HG03558 (cell line): ENCODE data around the gene AQP4.

Source experiments
- ATAC-seq: cut with Tn5 transposase; IDR thresholded peaks from one replicate; pipeline ENCODE4 v1.9.1; 2021; ENCODE audit warnings: moderate number of reproducible peaks; ENCODE audit not compliant: unreplicated experiment; ENCODE audit errors: extremely low read depth

AQP4 gene

DNA sequence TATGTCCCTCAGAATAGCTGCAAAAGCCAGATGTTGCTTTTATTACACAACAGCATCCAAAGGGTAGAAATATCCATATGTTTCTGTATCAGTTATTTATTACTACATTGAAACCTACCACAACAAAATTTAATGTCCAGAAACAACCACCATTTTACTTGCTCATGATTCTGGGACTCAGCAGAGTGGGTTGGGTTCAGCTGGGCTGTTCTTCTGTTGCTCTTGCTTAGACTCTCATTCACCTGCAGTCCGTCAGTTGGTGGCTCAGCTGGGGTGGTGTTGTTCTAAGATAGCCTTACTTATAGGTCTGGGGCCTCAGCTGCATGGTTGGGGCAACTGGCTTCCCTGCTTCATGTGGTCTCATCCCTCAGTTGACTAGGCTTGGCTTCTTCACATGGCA lies 21.7 kb downstream of the AQP4 start:
- no peak for ATAC-seq

- ATAC-seq, result no peak
Observed at GRCh38 chr18:26840965-26841364, 24.5 kb downstream of the AQP4 start.

GRCh38 chr18:26839609-26840008 lies 25.9 kb downstream of the AQP4 start:
- ATAC-seq, result no peak

GRCh38 chr18:26832302-26832701 lies 33.2 kb downstream of the AQP4 start:
- ATAC-seq, result no peak

DNA sequence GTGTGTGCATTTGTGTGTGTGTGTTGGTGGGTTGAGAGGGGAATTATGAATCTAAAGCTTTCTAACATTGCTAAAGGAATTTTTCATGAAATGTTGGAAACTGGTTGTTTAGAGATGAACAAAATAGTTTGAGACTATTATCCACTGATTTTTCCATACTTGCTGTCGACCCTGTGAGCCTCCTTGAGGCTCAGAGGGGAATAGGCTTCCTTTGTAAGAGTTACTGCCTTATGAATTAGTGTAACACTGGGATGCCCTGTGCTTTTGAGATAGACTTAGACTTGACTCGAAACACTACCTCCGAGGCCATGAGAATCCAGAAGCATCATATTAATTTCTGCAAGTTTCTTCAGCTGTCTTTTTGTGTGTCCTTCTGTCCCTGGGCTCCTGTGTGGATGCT lies 37.9 kb downstream of the AQP4 start:
- no peak for ATAC-seq

- ATAC-seq, result no peak
Observed at GRCh38 chr18:26826656-26827235, 38.8 kb downstream of the AQP4 start.

DNA sequence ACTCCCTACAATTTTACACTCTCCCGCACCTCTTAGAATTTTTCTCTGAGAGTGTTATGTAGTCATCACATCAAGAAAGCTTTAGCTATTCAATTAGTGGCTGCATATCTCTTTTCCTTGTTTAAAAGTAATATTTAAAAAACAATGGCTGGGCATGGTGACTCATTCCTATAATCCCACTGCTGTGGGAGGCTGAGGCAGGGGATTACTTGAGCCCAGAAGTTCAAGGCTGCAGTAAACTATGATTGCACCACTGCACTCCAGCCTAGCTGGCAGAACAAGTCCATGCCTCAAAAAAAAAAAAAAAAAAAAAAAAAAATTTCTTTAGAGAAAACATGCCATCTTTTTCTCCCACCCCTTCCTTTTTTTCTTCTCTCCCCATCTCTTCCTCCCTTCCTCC lies 44.3 kb downstream of the AQP4 start:
- no peak for ATAC-seq

- no peak for ATAC-seq
Observed at GRCh38 chr18:26819046-26819445, 46.5 kb downstream of the AQP4 start.

DNA sequence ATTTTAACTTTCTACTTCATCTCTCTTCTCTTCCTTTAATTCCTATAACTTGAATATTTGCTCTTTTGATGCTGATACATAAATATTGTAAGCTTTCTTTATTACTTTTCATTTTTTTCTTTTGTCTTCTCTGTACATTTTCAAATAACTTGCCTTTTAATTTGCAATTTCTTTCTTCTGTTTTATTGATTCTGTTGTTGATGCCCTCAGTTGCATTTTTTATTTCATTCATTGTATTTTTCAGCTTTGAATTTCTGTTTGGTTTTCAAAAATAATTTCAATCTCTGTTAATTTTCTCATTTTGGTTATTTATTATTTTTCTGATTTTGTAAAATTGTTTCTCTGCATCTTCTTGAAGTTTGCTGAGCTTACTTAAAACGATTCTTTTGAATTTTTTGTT lies 47.0 kb downstream of the AQP4 start:
- no peak for ATAC-seq

GRCh38 chr18:26813043-26813442 lies 52.5 kb downstream of the AQP4 start:
- no peak for ATAC-seq

DNA sequence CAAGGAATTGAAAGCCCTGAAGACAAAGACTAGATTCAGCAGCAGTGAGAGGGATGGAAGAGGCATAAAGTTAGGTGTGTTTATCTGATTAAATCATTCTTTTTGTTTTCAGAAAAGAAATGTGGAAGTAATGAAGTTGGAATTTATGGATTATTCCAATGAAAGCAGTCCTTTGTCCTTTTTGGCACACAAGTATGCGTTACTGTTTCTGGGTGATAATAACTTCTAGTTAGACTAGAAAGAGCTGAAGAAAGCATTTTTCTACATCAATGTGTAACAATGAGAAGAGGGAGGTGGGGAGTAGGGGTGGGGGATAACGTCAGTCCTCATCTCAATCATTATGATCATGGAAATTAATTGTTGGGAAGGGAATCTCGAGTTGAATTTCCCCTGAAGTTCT lies 53.0 kb downstream of the AQP4 start:
- no peak for ATAC-seq

- no peak for ATAC-seq
Observed at GRCh38 chr18:26809346-26809745, 56.2 kb downstream of the AQP4 start.

GRCh38 chr18:26806224-26806623 lies 59.3 kb downstream of the AQP4 start:
- no peak for ATAC-seq

DNA sequence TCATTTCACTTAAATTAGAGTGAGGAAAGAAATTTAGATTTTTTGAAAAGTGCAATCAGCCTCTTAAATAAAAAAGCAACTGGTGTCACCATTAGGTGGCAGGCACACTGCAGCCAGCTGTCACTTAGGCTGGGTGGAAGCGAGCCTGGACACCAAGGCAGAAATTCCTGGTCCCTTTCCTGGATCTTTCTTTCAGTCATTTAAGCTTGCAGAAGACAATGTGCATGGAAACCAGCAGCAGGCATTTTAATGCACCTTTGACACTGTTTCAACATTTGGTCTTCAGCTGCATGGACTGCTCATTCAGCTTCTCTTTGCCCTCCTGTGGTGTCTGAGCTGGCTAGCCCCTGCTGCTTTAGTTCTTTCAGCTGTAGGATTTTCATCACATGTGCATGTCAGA lies 61.0 kb downstream of the AQP4 start:
- ATAC-seq, result no peak

- ATAC-seq, result no peak
Observed at GRCh38 chr18:26803643-26804042, 61.9 kb downstream of the AQP4 start.

DNA sequence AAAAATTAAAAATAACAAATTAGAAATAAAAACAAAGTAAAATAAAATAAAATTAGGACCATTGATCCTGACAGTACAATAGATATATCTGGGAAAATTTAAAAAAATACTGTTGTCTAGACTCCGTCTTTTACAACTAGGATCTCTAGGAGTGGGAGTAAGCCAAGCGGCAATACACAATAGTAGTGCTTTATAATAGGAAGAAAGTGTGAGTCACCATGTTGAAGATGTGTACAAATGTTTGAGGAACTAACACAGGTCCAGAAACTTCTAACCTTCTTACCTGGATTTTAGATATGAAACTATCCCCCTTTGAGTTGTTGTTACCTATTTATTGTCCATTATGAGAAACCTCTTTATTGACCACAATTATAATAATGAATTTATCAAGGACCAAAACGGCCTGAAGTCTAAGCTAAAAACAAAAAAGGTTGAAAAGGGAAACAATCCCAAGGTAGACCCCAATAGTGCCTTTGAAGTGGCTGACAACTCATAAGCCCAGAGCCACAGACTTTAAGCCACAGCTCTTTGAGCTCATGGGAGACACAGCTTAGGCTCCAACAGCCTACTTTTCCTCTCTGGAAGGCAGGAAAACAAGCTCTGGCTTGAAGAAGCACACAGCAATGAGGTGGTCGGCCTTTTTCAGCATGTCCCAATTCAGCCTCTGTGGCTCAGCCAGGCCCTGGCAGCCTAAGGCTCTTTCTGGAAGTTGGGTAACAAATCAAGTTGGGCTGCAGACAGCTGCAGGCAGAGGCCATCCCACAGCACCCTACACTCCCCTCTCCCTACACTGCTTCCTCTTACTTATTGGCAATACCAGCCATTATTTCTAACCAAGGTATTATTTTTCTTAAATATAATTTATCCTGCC lies 62.9 kb downstream of the AQP4 start:
- no peak for ATAC-seq
